GM23338 (cell line): Measurements from ENCODE around the gene ALKAL2. TPM values are rescaled to one million over a fixed set of nuclear protein-coding genes. Genes with fewer than 3 reads are reported as not detected.

Experiments used
- ATAC-seq: fragments of 200-7000 bp; cut with Tn5 transposase; 3 replicates; pipeline ENCODE4 v1.9.1; 2020
- DNase-seq: peaks from one replicate; pipeline ENCODE4 v3.0.0-alpha.2; 2015; ENCODE audit warnings: low spot score
- H2AFZ ChIP-seq: fragments of 200-600 bp; sonication (generic); 2 replicates; pipeline ENCODE4 v1.8.0; 2016; ENCODE audit warnings: antibody characterized with exemption, mild to moderate bottlenecking, moderate library complexity
- H3F3A ChIP-seq: fragments of 200-600 bp; sonication (generic); replicated peaks from 2 replicates; pipeline ENCODE4 v1.8.0; 2017; ENCODE audit warnings: antibody characterized with exemption, mixed run types, low read depth
- H3K27ac ChIP-seq: fragments of 200-600 bp; sonication (generic); 2 replicates; pipeline ENCODE4 v1.6.1; 2016; ENCODE audit warnings: low read depth
- H3K27me3 ChIP-seq: fragments of 200-600 bp; sonication (generic); 2 replicates; pipeline ENCODE4 v1.8.0; 2016; ENCODE audit warnings: mild to moderate bottlenecking, mixed run types, moderate library complexity; ENCODE audit not compliant: insufficient read depth
- H3K36me3 ChIP-seq: fragments of 200-600 bp; sonication (generic); 2 replicates; pipeline ENCODE4 v1.8.0; 2016; ENCODE audit warnings: mild to moderate bottlenecking; ENCODE audit not compliant: insufficient read depth
- H3K4me1 ChIP-seq: fragments of 200-600 bp; sonication (generic); 2 replicates; pipeline ENCODE4 v1.8.0; 2016; ENCODE audit warnings: mild to moderate bottlenecking, moderate library complexity; ENCODE audit not compliant: insufficient read depth
- H3K4me2 ChIP-seq: fragments of 200-600 bp; sonication (generic); 2 replicates; pipeline ENCODE4 v1.7.1; 2017; ENCODE audit warnings: mixed run types
- H3K4me3 ChIP-seq: fragments of 200-600 bp; sonication (generic); 2 replicates; pipeline ENCODE4 v1.6.1; 2016; ENCODE audit warnings: mixed run types
- H3K79me2 ChIP-seq: fragments of 200-600 bp; sonication (generic); replicated peaks from 2 replicates; pipeline ENCODE4 v1.8.0; 2017; ENCODE audit warnings: mild to moderate bottlenecking; ENCODE audit not compliant: insufficient read depth
- H3K9me2 ChIP-seq: fragments of 200-600 bp; sonication (generic); 2 replicates; pipeline ENCODE4 v1.8.0; 2017; ENCODE audit not compliant: insufficient read depth
- H4K20me1 ChIP-seq: fragments of 200-600 bp; sonication (generic); replicated peaks from 2 replicates; pipeline ENCODE4 v1.8.0; 2017; ENCODE audit warnings: mild to moderate bottlenecking; ENCODE audit not compliant: insufficient read depth
- H3K27ac Mint-ChIP-seq: 2 replicates; pipeline ENCODE4 v1.8.0; 2020; ENCODE audit warnings: inconsistent platforms, mild to moderate bottlenecking, moderate library complexity, mixed read lengths
- H3K27me3 Mint-ChIP-seq: 3 replicates; pipeline ENCODE4 v1.8.0; 2022; ENCODE audit warnings: low read depth, mild to moderate bottlenecking, moderate library complexity, mixed read lengths, inconsistent platforms; ENCODE audit not compliant: insufficient read depth, poor library complexity
- H3K36me3 Mint-ChIP-seq: 3 replicates; pipeline ENCODE4 v1.8.0; 2021; ENCODE audit warnings: low read depth, mild to moderate bottlenecking, inconsistent platforms, moderate library complexity, mixed read lengths
- H3K4me1 Mint-ChIP-seq: 3 replicates; pipeline ENCODE4 v1.8.0; 2020; ENCODE audit warnings: mild to moderate bottlenecking, inconsistent platforms, mixed read lengths
- H3K4me3 Mint-ChIP-seq: 3 replicates; pipeline ENCODE4 v1.8.0; 2021; ENCODE audit warnings: moderate library complexity, mild to moderate bottlenecking, inconsistent platforms, mixed read lengths
- H3K9me3 Mint-ChIP-seq: 3 replicates; pipeline ENCODE4 v1.8.0; 2020; ENCODE audit warnings: moderate library complexity, mild to moderate bottlenecking, inconsistent platforms, mixed read lengths
- EZH2 ChIP-seq: fragments of 200-600 bp; sonication (generic); IDR thresholded peaks from one replicate; pipeline ENCODE4 v1.8.0; 2017; ENCODE audit warnings: antibody characterized with exemption, mild to moderate bottlenecking, low read depth; ENCODE audit not compliant: unreplicated experiment
- NANOG ChIP-seq: IDR thresholded peaks from 2 replicates; pipeline ENCODE4 v1.6.1; 2016; ENCODE audit warnings: antibody characterized with exemption, borderline replicate concordance
- POLR2AphosphoS5 ChIP-seq: IDR thresholded peaks from 2 replicates; pipeline ENCODE4 v1.6.1; 2016; ENCODE audit warnings: antibody characterized with exemption, low read depth
- ZNF331 ChIP-seq: fragments of 250-450 bp; sonication (Bioruptor Pico); IDR thresholded peaks from 2 replicates; pipeline ENCODE4 v1.5.0; 2020; ENCODE audit warnings: low read depth, mild to moderate bottlenecking, moderate library complexity
- polyA plus RNA-seq: library from polyadenylated mRNA; unstranded; fragments of >200 nt; fragmentation: Nextera tagmentation; extraction: Ambion mirVana; gene quantifications from 2 replicates; pipeline ENCODE4 v1.2.1, GENCODE V29; 2016
- total RNA-seq: library from RNA; depleted of rRNA; stranded (reverse); fragments of >200 nt; shearing (Covaris generic); gene quantifications from 2 replicates; pipeline ENCODE4 v1.2.3, GENCODE V29; 2014
- TF ChIP-seq, protein P1 (sequence below): IDR thresholded peaks from one replicate; pipeline ENCODE4 v1.6.1; 2018; ENCODE audit warnings: antibody characterized with exemption; ENCODE audit not compliant: unreplicated experiment
- TF ChIP-seq, protein P2 (sequence below): IDR thresholded peaks from 2 replicates; pipeline ENCODE4 v1.6.1; 2016; ENCODE audit warnings: antibody characterized with exemption
- TF ChIP-seq, protein P3 (sequence below), 2 experiments: fragments of 200-600 bp in 1 of 2; sonication (generic) in 1 of 2; conservative IDR thresholded peaks; 2 replicates each; pipeline versions ENCODE4 v1.5.1 to v1.6.1; 2016 to 2017; ENCODE audit warnings: antibody characterized with exemption in 2 of 2, low read depth in 2 of 2, mild to moderate bottlenecking in 2 of 2, moderate library complexity in 1 of 2

ALKAL2 gene
- total and polyA plus RNA-seq, 2 experiments from 2014 or later = 6.4 to 12.1 TPM

DNA sequence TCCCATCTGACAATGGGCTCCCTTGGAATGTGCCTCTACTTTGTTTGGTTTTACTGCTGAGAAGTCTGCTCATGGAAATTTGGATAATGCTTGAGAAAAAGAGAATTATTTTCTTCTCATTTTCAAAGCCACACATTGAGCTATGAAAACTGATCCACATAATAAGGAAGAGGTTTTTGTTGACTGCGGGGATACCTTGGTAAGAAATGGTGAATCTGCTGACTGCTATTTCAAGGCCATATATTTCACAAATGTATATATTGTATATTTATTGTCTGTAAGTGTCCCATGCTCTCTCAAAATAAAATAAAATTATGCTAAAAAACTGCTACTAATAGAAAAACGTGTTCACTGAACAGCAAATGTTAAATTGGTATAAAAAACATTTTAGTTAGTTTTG lies 39.2 kb downstream of the ALKAL2 start (continued):
- TF ChIP-seq NANOG = no peak
- TF ChIP-seq, protein P1, sequence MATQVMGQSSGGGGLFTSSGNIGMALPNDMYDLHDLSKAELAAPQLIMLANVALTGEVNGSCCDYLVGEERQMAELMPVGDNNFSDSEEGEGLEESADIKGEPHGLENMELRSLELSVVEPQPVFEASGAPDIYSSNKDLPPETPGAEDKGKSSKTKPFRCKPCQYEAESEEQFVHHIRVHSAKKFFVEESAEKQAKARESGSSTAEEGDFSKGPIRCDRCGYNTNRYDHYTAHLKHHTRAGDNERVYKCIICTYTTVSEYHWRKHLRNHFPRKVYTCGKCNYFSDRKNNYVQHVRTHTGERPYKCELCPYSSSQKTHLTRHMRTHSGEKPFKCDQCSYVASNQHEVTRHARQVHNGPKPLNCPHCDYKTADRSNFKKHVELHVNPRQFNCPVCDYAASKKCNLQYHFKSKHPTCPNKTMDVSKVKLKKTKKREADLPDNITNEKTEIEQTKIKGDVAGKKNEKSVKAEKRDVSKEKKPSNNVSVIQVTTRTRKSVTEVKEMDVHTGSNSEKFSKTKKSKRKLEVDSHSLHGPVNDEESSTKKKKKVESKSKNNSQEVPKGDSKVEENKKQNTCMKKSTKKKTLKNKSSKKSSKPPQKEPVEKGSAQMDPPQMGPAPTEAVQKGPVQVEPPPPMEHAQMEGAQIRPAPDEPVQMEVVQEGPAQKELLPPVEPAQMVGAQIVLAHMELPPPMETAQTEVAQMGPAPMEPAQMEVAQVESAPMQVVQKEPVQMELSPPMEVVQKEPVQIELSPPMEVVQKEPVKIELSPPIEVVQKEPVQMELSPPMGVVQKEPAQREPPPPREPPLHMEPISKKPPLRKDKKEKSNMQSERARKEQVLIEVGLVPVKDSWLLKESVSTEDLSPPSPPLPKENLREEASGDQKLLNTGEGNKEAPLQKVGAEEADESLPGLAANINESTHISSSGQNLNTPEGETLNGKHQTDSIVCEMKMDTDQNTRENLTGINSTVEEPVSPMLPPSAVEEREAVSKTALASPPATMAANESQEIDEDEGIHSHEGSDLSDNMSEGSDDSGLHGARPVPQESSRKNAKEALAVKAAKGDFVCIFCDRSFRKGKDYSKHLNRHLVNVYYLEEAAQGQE = no peak
- TF ChIP-seq EZH2 = no peak
- TF ChIP-seq, protein P2, sequence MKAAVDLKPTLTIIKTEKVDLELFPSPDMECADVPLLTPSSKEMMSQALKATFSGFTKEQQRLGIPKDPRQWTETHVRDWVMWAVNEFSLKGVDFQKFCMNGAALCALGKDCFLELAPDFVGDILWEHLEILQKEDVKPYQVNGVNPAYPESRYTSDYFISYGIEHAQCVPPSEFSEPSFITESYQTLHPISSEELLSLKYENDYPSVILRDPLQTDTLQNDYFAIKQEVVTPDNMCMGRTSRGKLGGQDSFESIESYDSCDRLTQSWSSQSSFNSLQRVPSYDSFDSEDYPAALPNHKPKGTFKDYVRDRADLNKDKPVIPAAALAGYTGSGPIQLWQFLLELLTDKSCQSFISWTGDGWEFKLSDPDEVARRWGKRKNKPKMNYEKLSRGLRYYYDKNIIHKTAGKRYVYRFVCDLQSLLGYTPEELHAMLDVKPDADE = no peak
- TF ChIP-seq ZNF331 (CRISPR knock-in tag) = no peak

DNA sequence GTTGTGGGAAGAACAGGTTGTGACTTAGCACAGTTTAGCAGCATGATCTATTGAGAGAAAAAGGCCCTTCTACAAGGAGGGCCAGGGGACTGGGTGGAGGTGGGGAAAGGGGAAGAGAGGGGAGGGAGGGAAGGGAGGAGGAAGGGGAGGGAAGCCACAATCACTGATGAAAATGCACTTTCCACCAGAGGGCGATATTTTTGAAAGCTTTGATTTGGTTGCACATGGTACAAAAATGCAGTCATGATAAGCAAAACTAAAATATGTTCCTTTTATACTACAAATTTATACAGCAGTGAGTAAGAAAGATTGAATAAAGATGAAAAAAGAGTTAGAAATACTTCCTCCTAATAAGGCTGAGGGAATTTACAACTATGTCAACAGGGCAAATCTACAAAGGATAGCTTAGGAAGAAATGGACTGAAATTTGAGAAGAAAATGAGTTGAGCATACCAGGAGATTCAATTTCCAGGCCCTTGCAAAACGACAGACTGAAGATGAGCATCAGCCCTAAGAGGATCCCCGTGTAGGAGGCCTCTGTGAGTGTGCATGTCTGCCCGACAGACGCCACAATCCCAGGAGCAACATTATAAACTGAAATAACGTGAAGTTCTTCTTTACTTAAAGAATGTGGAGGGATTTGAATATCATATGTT lies 41.3 kb downstream of the ALKAL2 start:
- peak; percentile 76 for ATAC-seq
- peak; percentile 78 for DNase-seq
- H3K27me3 ChIP-seq = no peaks in the 10 kb centered on the region
- no peak overlapping the region for H3K4me3 ChIP-seq
- H3K79me2 ChIP-seq = no peaks in the 10 kb centered on the region
- no peaks in the 10 kb centered on the region; the same call in 1 of the 3 replicates for H3K9me3 Mint-ChIP-seq
- H3K9me2 ChIP-seq = no peaks in the 10 kb centered on the region
- H3K27ac Mint-ChIP-seq = no peak overlapping the region
- no peaks in the 10 kb centered on the region for H3K27me3 Mint-ChIP-seq
- no peaks in the 10 kb centered on the region for H4K20me1 ChIP-seq
- no peaks in the 10 kb centered on the region for H3F3A ChIP-seq
- peaks cover 5% of the 10 kb centered on the region; the same call in 2 of the 3 replicates for H3K4me1 Mint-ChIP-seq
- TF ChIP-seq, protein P3, sequence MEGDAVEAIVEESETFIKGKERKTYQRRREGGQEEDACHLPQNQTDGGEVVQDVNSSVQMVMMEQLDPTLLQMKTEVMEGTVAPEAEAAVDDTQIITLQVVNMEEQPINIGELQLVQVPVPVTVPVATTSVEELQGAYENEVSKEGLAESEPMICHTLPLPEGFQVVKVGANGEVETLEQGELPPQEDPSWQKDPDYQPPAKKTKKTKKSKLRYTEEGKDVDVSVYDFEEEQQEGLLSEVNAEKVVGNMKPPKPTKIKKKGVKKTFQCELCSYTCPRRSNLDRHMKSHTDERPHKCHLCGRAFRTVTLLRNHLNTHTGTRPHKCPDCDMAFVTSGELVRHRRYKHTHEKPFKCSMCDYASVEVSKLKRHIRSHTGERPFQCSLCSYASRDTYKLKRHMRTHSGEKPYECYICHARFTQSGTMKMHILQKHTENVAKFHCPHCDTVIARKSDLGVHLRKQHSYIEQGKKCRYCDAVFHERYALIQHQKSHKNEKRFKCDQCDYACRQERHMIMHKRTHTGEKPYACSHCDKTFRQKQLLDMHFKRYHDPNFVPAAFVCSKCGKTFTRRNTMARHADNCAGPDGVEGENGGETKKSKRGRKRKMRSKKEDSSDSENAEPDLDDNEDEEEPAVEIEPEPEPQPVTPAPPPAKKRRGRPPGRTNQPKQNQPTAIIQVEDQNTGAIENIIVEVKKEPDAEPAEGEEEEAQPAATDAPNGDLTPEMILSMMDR (conservative IDR thresholded peaks at IDR 0.05; ENCODE audit: low read depth in 2 of 2) = peak; percentile 69 to 72
- no peak for TF ChIP-seq POLR2AphosphoS5
- no peaks in the 10 kb centered on the region; the same call in 1 of the 2 replicates for H3K36me3 ChIP-seq
- H3K4me1 ChIP-seq = no peaks in the 10 kb centered on the region
- no peak overlapping the region for H3K4me2 ChIP-seq
- peaks cover 27% of the 10 kb centered on the region for H3K36me3 Mint-ChIP-seq
- H2AFZ ChIP-seq = no peak overlapping the region
- no peak overlapping the region for H3K4me3 Mint-ChIP-seq
- no peak overlapping the region for H3K27ac ChIP-seq
